Measurements from ENCODE around the gene LRRIQ1.
"Not testable (repeated sequence)": the region's sequence is repeated elsewhere in the genome, so short reads cannot be mapped to it uniquely, and the experiment has no call there.

Gene LRRIQ1

GRCh38 chr12:85224339-85224738 lies 188.2 kb downstream of the LRRIQ1 start:
- not testable (repeated sequence) for DNase-seq

- DNase-seq: no peak
Observed at GRCh38 chr12:85225501-85225900, 189.3 kb downstream of the LRRIQ1 start.

- no peak for DNase-seq
Observed at GRCh38 chr12:85237327-85237726, 201.2 kb downstream of the LRRIQ1 start.

GRCh38 chr12:85244561-85244960 lies 208.4 kb downstream of the LRRIQ1 start:
- no peak for DNase-seq

- DNase-seq: no peak
Observed at GRCh38 chr12:85253853-85254252, 217.7 kb downstream of the LRRIQ1 start.

GRCh38 chr12:85257671-85258070 lies 221.5 kb downstream of the LRRIQ1 start:
- no peak for DNase-seq

- DNase-seq: no peak
Observed at GRCh38 chr12:85260447-85260846, 224.3 kb downstream of the LRRIQ1 start.

- no peak for DNase-seq
Observed at GRCh38 chr12:85260896-85261295, 224.7 kb downstream of the LRRIQ1 start.

- DNase-seq: no peak
Observed at GRCh38 chr12:85266356-85266755, 230.2 kb downstream of the LRRIQ1 start.

GRCh38 chr12:85273381-85274314 lies 237.5 kb downstream of the LRRIQ1 start:
- DNase-seq: no peak

- no peak for DNase-seq
Observed at GRCh38 chr12:85274315-85274651, 238.1 kb downstream of the LRRIQ1 start.

GRCh38 chr12:85275374-85275773 lies 239.2 kb downstream of the LRRIQ1 start:
- DNase-seq: no peak

GRCh38 chr12:85277191-85277590 lies 241.0 kb downstream of the LRRIQ1 start:
- no peak for DNase-seq

GRCh38 chr12:85277900-85278597 lies 241.9 kb downstream of the LRRIQ1 start:
- DNase-seq: no peak

- DNase-seq: no peak
Observed at GRCh38 chr12:85278598-85279448, 242.7 kb downstream of the LRRIQ1 start.

GRCh38 chr12:85279449-85280164 lies 243.5 kb downstream of the LRRIQ1 start:
- DNase-seq: no peak

GRCh38 chr12:85280165-85280983 lies 244.2 kb downstream of the LRRIQ1 start, which contains the start of gene ALX1:
Gene ALX1, plus strand, starts transcription at chr12:85280220. Its CDS starts 42 bp downstream, at chr12:85280262.
- DNase-seq: peak in 1 of 5 donors; percentile 15

GRCh38 chr12:85280984-85281630 lies 245.0 kb downstream of the LRRIQ1 start:
- no peak for DNase-seq

- no peak for DNase-seq
Observed at GRCh38 chr12:85281636-85282312, 245.6 kb downstream of the LRRIQ1 start.

- no peak for DNase-seq
Observed at GRCh38 chr12:85283560-85283959, 247.4 kb downstream of the LRRIQ1 start.
